ENCODE data around the gene ADGRG7. TPM values are rescaled to one million over a fixed set of nuclear protein-coding genes. Genes with fewer than 3 reads are reported as not detected.

Gene ADGRG7
- total RNA-seq, 1 experiment from 2014 or later: not detected

DNA sequence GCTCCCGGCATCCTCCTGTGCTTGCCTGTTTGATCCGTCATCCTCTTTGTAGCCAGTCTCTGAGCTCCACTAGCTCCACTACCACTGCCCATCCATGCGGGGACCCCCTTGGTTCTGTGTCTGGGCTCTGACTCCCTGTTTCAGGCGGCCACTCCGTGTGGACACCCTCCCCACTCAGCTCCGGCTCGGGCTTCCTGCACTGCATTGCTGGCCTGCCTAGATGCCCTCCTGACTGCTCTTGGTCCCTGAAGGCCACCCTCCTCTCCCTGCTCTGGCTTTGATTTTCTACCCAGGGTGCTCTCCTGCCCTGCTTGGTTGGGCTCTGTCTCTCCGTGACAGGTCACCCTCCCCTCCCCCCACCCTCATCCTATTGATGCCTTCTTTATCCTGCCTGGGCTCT, 4.0 kb upstream of the ADGRG7 start:
- Histone ChIP-seq H3K79me2 (ENCODE audit: low read length) (no peaks in the 10 kb centered on the region), H3K9me2 (replicated peaks; ENCODE audit: insufficient read depth, low read length) (no peaks in the 10 kb centered on the region), H3K4me2 (ENCODE audit: low read depth, low read length, poor library complexity, severe bottlenecking) (no peak overlapping the region), H3K4me3 (ENCODE audit: low read length) (no peak overlapping the region), H3K9me3 (ENCODE audit: low read length) (no peaks in the 10 kb centered on the region), H3K27me3 (ENCODE audit: low read length) (no peaks in the 10 kb centered on the region), H3K27ac (ENCODE audit: low read length) (no peak overlapping the region), H3K36me3 (ENCODE audit: insufficient read depth, low read length) (no peaks in the 10 kb centered on the region), H3K4me1 (ENCODE audit: low read length) (peaks cover 13% of the 10 kb centered on the region), H4K20me1 (ENCODE audit: insufficient read depth, low read depth, low read length) (no peaks in the 10 kb centered on the region), H3K9ac (ENCODE audit: low read length) (no peak overlapping the region), H2AFZ (ENCODE audit: low read length) (no peak overlapping the region)
- no peak for DNase-seq

DNA sequence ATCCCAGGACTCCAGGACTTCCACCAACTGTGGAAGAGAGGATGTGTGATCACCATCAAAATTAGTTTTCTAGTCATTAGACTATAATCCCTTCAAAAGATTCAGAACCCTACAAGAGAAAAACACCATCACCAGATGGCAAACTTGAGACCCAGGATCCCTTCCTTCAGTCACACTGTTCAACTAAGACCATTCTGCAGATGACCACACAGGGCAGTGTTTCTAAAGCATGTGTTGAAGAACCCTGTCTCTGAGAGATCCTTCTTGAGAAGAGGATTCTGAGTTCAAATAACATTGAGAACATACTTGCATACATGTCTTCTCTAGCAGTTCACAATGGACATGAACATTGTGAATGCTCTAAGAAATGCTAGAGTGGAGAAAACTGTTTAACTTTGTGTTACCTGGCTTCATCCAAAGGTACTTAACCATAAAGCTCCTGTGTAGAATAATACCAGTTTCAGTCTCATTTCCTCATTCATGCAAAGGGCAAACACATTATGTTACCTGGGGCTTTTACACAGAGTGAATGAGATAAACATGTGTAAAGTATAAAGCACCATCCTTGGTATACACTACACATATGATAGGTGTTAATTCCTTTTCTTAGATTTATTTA, 2.4 kb upstream of the ADGRG7 start:
- no peak for DNase-seq
- no peak overlapping the region for H3K4me3 ChIP-seq (ENCODE audit: low read length)
- no peak overlapping the region for H3K27ac ChIP-seq (ENCODE audit: low read length)

DNA sequence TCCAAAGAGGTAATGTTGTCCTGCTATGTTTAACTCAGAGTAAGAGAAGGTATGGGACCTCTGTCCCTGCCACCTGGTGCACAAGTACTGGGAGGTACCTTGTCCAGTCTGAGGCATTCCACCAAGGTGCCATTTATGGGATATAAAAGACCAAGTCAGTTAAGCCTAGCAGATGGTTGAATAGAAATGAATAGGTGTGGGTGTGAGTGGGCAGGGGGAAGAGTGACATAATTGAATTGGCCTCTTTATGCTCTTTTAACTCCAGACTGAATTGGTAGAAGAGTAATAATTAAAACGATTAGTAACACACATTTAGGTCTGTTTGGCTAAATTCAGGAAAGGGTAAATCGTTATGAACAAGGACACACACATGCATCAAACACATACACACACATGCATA, 562 bp downstream of the ADGRG7 start:
- Histone ChIP-seq H3K36me3 (ENCODE audit: insufficient read depth, low read length) (no peaks in the 10 kb centered on the region), H3K9ac (ENCODE audit: low read length) (no peak overlapping the region), H3K9me3 (ENCODE audit: low read length) (no peaks in the 10 kb centered on the region), H2AFZ (ENCODE audit: low read length) (no peak overlapping the region), H3K4me2 (ENCODE audit: low read depth, low read length, poor library complexity, severe bottlenecking) (no peak overlapping the region), H4K20me1 (ENCODE audit: insufficient read depth, low read depth, low read length) (no peaks in the 10 kb centered on the region), H3K9me2 (replicated peaks; ENCODE audit: insufficient read depth, low read length) (no peaks in the 10 kb centered on the region), H3K27me3 (ENCODE audit: low read length) (no peaks in the 10 kb centered on the region), H3K4me3 (ENCODE audit: low read length) (no peak overlapping the region), H3K79me2 (ENCODE audit: low read length) (no peaks in the 10 kb centered on the region), H3K27ac (ENCODE audit: low read length) (no peak overlapping the region), H3K4me1 (ENCODE audit: low read length) (no peaks in the 10 kb centered on the region)
- no peak for DNase-seq

More for the DNA sequence above, 2.4 kb upstream of the ADGRG7 start:
- H2AFZ ChIP-seq (ENCODE audit: low read length): no peak overlapping the region
- no peaks in the 10 kb centered on the region for H3K36me3 ChIP-seq (ENCODE audit: insufficient read depth, low read length)
- no peaks in the 10 kb centered on the region for H3K79me2 ChIP-seq (ENCODE audit: low read length)
- no peaks in the 10 kb centered on the region for H3K27me3 ChIP-seq (ENCODE audit: low read length)
- H3K9ac ChIP-seq (ENCODE audit: low read length): no peak overlapping the region
- no peaks in the 10 kb centered on the region for H3K9me2 ChIP-seq (replicated peaks; ENCODE audit: insufficient read depth, low read length)
- no peak overlapping the region for H3K4me2 ChIP-seq (ENCODE audit: low read depth, low read length, poor library complexity, severe bottlenecking)
- peaks cover 13% of the 10 kb centered on the region for H3K4me1 ChIP-seq (ENCODE audit: low read length)
- H3K9me3 ChIP-seq (ENCODE audit: low read length): no peaks in the 10 kb centered on the region
- no peaks in the 10 kb centered on the region for H4K20me1 ChIP-seq (ENCODE audit: insufficient read depth, low read depth, low read length)

DNA sequence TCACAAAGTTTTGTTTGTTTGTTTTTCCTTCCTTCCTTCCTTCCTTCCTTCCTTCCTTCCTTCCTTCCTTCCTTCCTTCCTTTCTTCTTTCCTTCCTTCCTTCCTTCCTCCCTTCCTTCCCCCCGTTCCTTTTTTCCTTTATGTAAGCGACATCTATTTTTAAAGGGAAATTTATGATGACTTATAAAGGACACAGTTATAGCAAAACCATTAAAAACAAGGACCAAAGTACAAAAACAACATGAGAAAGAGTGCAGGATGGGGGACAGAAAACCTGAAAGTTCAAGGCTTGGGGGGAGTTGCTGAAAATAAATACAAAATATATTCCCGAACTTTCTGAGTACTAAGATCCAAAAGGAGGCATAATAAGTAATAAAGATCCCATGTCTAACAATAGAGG, 1.8 kb downstream of the ADGRG7 start:
- Histone ChIP-seq H3K4me3 (ENCODE audit: low read length) (no peak overlapping the region), H3K27ac (ENCODE audit: low read length) (no peak overlapping the region), H4K20me1 (ENCODE audit: insufficient read depth, low read depth, low read length) (no peaks in the 10 kb centered on the region), H2AFZ (ENCODE audit: low read length) (no peak overlapping the region), H3K9me2 (replicated peaks; ENCODE audit: insufficient read depth, low read length) (no peaks in the 10 kb centered on the region), H3K9me3 (ENCODE audit: low read length) (no peaks in the 10 kb centered on the region), H3K79me2 (ENCODE audit: low read length) (no peaks in the 10 kb centered on the region), H3K4me1 (ENCODE audit: low read length) (no peaks in the 10 kb centered on the region), H3K9ac (ENCODE audit: low read length) (no peak overlapping the region), H3K36me3 (ENCODE audit: insufficient read depth, low read length) (no peaks in the 10 kb centered on the region), H3K4me2 (ENCODE audit: low read depth, low read length, poor library complexity, severe bottlenecking) (no peak overlapping the region), H3K27me3 (ENCODE audit: low read length) (no peaks in the 10 kb centered on the region)
- no peak for DNase-seq

DNA sequence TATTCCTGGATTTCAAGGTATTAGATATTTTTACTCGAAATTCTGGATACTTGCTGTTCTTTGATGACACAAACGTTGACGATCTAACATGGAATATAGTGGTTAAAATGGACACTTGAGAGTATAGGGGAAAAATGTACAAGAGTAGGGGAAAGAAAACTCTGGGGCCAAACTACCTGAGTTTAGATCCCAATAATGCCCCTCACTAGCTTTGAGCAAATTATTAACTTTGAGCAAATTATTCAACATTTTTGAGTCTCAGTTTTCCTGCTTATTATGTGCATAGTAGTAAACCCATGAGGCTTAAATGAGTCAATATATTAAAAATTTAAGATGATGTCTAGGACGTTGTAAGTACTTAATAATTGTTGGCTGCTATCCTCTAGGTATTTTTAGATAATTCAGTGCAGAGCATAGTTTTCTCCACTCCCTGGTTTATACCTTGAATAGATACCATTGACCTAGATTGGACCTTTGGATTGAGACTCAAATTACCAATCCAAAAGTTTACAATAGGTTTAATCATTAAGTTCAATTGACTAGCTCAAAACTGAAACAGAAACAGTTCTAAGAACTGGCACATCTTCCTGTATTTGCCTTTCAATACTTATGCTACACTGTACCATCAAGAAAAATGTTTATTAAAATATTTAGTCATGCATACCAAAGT, 4.5 kb downstream of the ADGRG7 start:
- H4K20me1 ChIP-seq (ENCODE audit: insufficient read depth, low read depth, low read length): no peaks in the 10 kb centered on the region
- no peaks in the 10 kb centered on the region for H3K27me3 ChIP-seq (ENCODE audit: low read length)
- H3K4me1 ChIP-seq (ENCODE audit: low read length): no peaks in the 10 kb centered on the region
- no peak overlapping the region for H2AFZ ChIP-seq (ENCODE audit: low read length)
- no peak overlapping the region for H3K27ac ChIP-seq (ENCODE audit: low read length)
- DNase-seq: no peak
- H3K9ac ChIP-seq (ENCODE audit: low read length): no peak overlapping the region
- no peaks in the 10 kb centered on the region for H3K79me2 ChIP-seq (ENCODE audit: low read length)
- no peak overlapping the region for H3K4me3 ChIP-seq (ENCODE audit: low read length)
- H3K36me3 ChIP-seq (ENCODE audit: insufficient read depth, low read length): no peaks in the 10 kb centered on the region
- no peaks in the 10 kb centered on the region for H3K9me2 ChIP-seq (replicated peaks; ENCODE audit: insufficient read depth, low read length)
- H3K4me2 ChIP-seq (ENCODE audit: low read depth, low read length, poor library complexity, severe bottlenecking): no peak overlapping the region
- H3K9me3 ChIP-seq (ENCODE audit: low read length): no peaks in the 10 kb centered on the region

DNA sequence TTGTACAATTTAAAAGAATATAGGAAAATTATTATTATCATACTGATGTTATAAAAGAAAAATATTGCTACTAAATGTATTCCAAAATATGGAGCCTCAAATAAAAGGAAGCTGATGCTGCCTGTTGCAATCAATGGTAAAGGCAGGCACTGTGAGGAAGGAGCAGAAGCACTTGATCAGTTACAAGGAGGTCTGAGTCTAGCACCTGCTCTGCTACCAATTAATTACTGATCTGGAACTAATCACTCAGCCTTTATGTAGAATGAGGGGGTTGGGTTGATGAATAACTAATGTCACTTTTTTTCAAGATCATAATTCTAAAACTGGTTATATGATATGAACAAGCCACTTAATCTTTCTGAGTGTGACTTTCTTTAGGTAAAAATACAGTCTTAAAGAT, 5.5 kb downstream of the ADGRG7 start:
- Histone ChIP-seq H3K9me3 (ENCODE audit: low read length) (no peaks in the 10 kb centered on the region), H2AFZ (ENCODE audit: low read length) (no peak overlapping the region), H3K9ac (ENCODE audit: low read length) (no peak overlapping the region)

DNA sequence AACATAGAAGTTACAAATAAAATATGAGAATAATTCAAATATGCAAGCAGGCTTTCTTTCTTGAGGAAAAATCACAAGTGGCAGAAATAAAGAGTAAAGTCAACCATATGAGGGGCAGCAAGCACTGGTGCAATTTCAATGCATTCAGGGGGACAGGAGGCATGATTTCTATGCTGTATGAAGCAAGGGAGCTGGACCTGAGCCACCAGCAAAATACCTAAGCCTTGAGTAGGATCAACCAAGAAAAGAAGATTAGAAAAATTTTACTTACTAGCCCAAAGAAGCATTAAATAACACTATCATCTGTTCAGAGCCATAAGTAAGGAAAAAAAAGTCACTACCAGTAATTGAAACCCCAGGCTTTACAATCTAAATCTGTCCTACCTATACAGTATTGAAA, 6.3 kb downstream of the ADGRG7 start:
- Histone ChIP-seq H4K20me1 (ENCODE audit: insufficient read depth, low read depth, low read length) (no peaks in the 10 kb centered on the region), H3K27me3 (ENCODE audit: low read length) (no peaks in the 10 kb centered on the region), H3K4me3 (ENCODE audit: low read length) (no peak overlapping the region), H3K36me3 (ENCODE audit: insufficient read depth, low read length) (no peaks in the 10 kb centered on the region), H2AFZ (ENCODE audit: low read length) (no peak overlapping the region), H3K9me2 (replicated peaks; ENCODE audit: insufficient read depth, low read length) (no peaks in the 10 kb centered on the region), H3K9ac (ENCODE audit: low read length) (no peak overlapping the region), H3K9me3 (ENCODE audit: low read length) (no peaks in the 10 kb centered on the region), H3K4me2 (ENCODE audit: low read depth, low read length, poor library complexity, severe bottlenecking) (no peak overlapping the region), H3K27ac (ENCODE audit: low read length) (no peak overlapping the region), H3K79me2 (ENCODE audit: low read length) (no peaks in the 10 kb centered on the region), H3K4me1 (ENCODE audit: low read length) (no peaks in the 10 kb centered on the region)
- DNase-seq: no peak

More for the DNA sequence above, 5.5 kb downstream of the ADGRG7 start:
- no peak overlapping the region for H3K4me2 ChIP-seq (ENCODE audit: low read depth, low read length, poor library complexity, severe bottlenecking)
- H3K27ac ChIP-seq (ENCODE audit: low read length): no peak overlapping the region
- H3K4me3 ChIP-seq (ENCODE audit: low read length): no peak overlapping the region
- H3K4me1 ChIP-seq (ENCODE audit: low read length): no peaks in the 10 kb centered on the region
- H3K79me2 ChIP-seq (ENCODE audit: low read length): no peaks in the 10 kb centered on the region
- no peaks in the 10 kb centered on the region for H3K36me3 ChIP-seq (ENCODE audit: insufficient read depth, low read length)
- DNase-seq: no peak
- no peaks in the 10 kb centered on the region for H3K27me3 ChIP-seq (ENCODE audit: low read length)
- H4K20me1 ChIP-seq (ENCODE audit: insufficient read depth, low read depth, low read length): no peaks in the 10 kb centered on the region
- H3K9me2 ChIP-seq (replicated peaks; ENCODE audit: insufficient read depth, low read length): no peaks in the 10 kb centered on the region

DNA sequence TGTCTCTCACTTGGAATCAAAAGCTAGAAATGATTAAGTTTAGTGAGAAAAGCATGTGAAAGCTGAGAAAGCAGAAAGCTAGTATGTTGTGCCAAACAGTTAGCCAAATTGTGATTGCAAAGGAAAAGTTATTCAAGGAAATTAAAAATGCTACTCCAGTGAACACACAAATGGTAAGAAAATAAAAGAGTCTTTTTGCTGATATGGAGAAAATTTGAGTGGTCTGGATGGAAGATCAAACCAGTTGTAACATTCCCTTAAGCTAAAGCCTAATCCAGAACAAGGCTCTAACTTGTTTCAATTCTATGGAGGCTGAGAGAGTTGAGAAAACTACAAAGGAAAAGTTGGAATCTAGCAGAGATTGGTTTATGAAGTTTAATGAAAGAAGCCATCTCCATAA, 11.8 kb downstream of the ADGRG7 start:
- H2AFZ ChIP-seq (ENCODE audit: low read length): no peak overlapping the region
- no peak overlapping the region for H3K9ac ChIP-seq (ENCODE audit: low read length)
- no peaks in the 10 kb centered on the region for H3K4me1 ChIP-seq (ENCODE audit: low read length)
- no peaks in the 10 kb centered on the region for H3K9me3 ChIP-seq (ENCODE audit: low read length)
- H3K79me2 ChIP-seq (ENCODE audit: low read length): no peaks in the 10 kb centered on the region
- no peak for DNase-seq
- no peaks in the 10 kb centered on the region for H4K20me1 ChIP-seq (ENCODE audit: insufficient read depth, low read depth, low read length)
- no peaks in the 10 kb centered on the region for H3K9me2 ChIP-seq (replicated peaks; ENCODE audit: insufficient read depth, low read length)
- H3K27me3 ChIP-seq (ENCODE audit: low read length): no peaks in the 10 kb centered on the region
- no peak overlapping the region for H3K4me3 ChIP-seq (ENCODE audit: low read length)
- no peak overlapping the region for H3K4me2 ChIP-seq (ENCODE audit: low read depth, low read length, poor library complexity, severe bottlenecking)
- no peaks in the 10 kb centered on the region for H3K36me3 ChIP-seq (ENCODE audit: insufficient read depth, low read length)
- no peak overlapping the region for H3K27ac ChIP-seq (ENCODE audit: low read length)
